ENCODE results near the gene BTN1A1.
A peak's percentile ranks its signal among the peaks of the same experiment; 100 is the strongest.

The BTN1A1 gene

GRCh38 chr6:26489996-26490964 lies 9.8 kb upstream of the BTN1A1 start (continued):
- TF ChIP-seq CSRNP3 (CRISPR knock-in tag; IDR thresholded peaks at IDR 0.05) (no peak), ARNTL (CRISPR knock-in tag; IDR thresholded peaks at IDR 0.05; ENCODE audit: borderline replicate concordance, low read depth) (no peak), PATZ1 (CRISPR knock-in tag; IDR thresholded peaks at IDR 0.05; ENCODE audit: borderline replicate concordance) (no peak), CREB5 (CRISPR knock-in tag; IDR thresholded peaks at IDR 0.05; ENCODE audit: low read depth) (no peak), ESRRG (CRISPR knock-in tag; IDR thresholded peaks at IDR 0.05) (no peak), ZNF565 (CRISPR knock-in tag; conservative IDR thresholded peaks at IDR 0.05; ENCODE audit: low read depth) (no peak)

- no peak for ATAC-seq
- no peak for TF ChIP-seq PATZ1 (CRISPR knock-in tag; IDR thresholded peaks at IDR 0.05; ENCODE audit: borderline replicate concordance)
- TF ChIP-seq TCF4 (CRISPR knock-in tag; IDR thresholded peaks at IDR 0.05; ENCODE audit: borderline replicate concordance) = no peak
- no peak for TF ChIP-seq CSDC2 (CRISPR knock-in tag; IDR thresholded peaks at IDR 0.05)
- no peak for TF ChIP-seq TOX (CRISPR knock-in tag; IDR thresholded peaks at IDR 0.05; ENCODE audit: borderline replicate concordance)
- no peak for TF ChIP-seq ZNF8 (CRISPR knock-in tag; IDR thresholded peaks at IDR 0.05)
- no peak for TF ChIP-seq SNAI2 (CRISPR knock-in tag; IDR thresholded peaks at IDR 0.05)
- TF ChIP-seq ARNTL (CRISPR knock-in tag; IDR thresholded peaks at IDR 0.05; ENCODE audit: borderline replicate concordance, low read depth) = no peak
- no peak for TF ChIP-seq ESRRG (CRISPR knock-in tag; IDR thresholded peaks at IDR 0.05)
- no peak for TF ChIP-seq GLIS3 (CRISPR knock-in tag; IDR thresholded peaks at IDR 0.05)
- no peak for TF ChIP-seq BACH2 (CRISPR knock-in tag; IDR thresholded peaks at IDR 0.05; ENCODE audit: borderline replicate concordance)
- TF ChIP-seq POU6F1 (CRISPR knock-in tag; IDR thresholded peaks at IDR 0.05; ENCODE audit: borderline replicate concordance, low read depth) = no peak
- TF ChIP-seq ZNF565 (CRISPR knock-in tag; conservative IDR thresholded peaks at IDR 0.05; ENCODE audit: low read depth) = no peak
- no peak for TF ChIP-seq ISL1 (CRISPR knock-in tag; IDR thresholded peaks at IDR 0.05)
- TF ChIP-seq ZFP30 (CRISPR knock-in tag; IDR thresholded peaks at IDR 0.05) = no peak
- no peak for TF ChIP-seq OSR1 (CRISPR knock-in tag; IDR thresholded peaks at IDR 0.05)
Measured at GRCh38 chr6:26491604-26492003, 8.5 kb upstream of the BTN1A1 start.

- ATAC-seq = peak; percentile 87
- TF ChIP-seq BACH2 (CRISPR knock-in tag; IDR thresholded peaks at IDR 0.05; ENCODE audit: borderline replicate concordance) (no peak), CSRNP3 (CRISPR knock-in tag; IDR thresholded peaks at IDR 0.05) (no peak), TSHZ2 (CRISPR knock-in tag; IDR thresholded peaks at IDR 0.05) (no peak), SNAI2 (CRISPR knock-in tag; IDR thresholded peaks at IDR 0.05) (no peak), TOX (CRISPR knock-in tag; IDR thresholded peaks at IDR 0.05; ENCODE audit: borderline replicate concordance) (no peak), POU6F1 (CRISPR knock-in tag; IDR thresholded peaks at IDR 0.05; ENCODE audit: borderline replicate concordance, low read depth) (no peak), CSDC2 (CRISPR knock-in tag; IDR thresholded peaks at IDR 0.05) (no peak), ZNF8 (CRISPR knock-in tag; IDR thresholded peaks at IDR 0.05) (no peak), ISL1 (CRISPR knock-in tag; IDR thresholded peaks at IDR 0.05) (no peak), ZNF70 (CRISPR knock-in tag; IDR thresholded peaks at IDR 0.05) (no peak), TCF4 (CRISPR knock-in tag; IDR thresholded peaks at IDR 0.05; ENCODE audit: borderline replicate concordance) (no peak)
Measured at GRCh38 chr6:26493258-26493657, 6.8 kb upstream of the BTN1A1 start.
